Neural cell (in vitro differentiated cells): ENCODE measurements around the gene CATSPERB.
"Not testable (repeated sequence)": the region's sequence is repeated elsewhere in the genome, so short reads cannot be mapped to it uniquely, and the experiment has no call there.

Source experiments
- CTCF ChIP-seq: fragments of 450-650 bp; IDR thresholded peaks from 2 replicates; pipeline ENCODE4 v1.5.1; 2014; ENCODE audit warnings: antibody characterized with exemption, mild to moderate bottlenecking, moderate library complexity; ENCODE audit not compliant: poor library complexity, severe bottlenecking
- EZH2 ChIP-seq: fragments of 200-600, 300-800 bp; shearing (Covaris generic), sonication (generic); IDR thresholded peaks from 2 replicates; pipeline ENCODE4 v1.6.1; 2014; ENCODE audit warnings: antibody characterized with exemption, low read length, borderline replicate concordance, mild to moderate bottlenecking; ENCODE audit not compliant: insufficient read depth, poor library complexity, severe bottlenecking
- POLR2AphosphoS5 ChIP-seq: IDR thresholded peaks from 2 replicates; pipeline ENCODE4 v1.6.1; 2012
- RAD21 ChIP-seq: fragments of 450-650 bp; conservative IDR thresholded peaks from 2 replicates; pipeline ENCODE4 v1.6.1; 2014; ENCODE audit warnings: antibody characterized with exemption, mild to moderate bottlenecking, moderate library complexity
- SMC3 ChIP-seq: fragments of 450-650 bp; conservative IDR thresholded peaks from 2 replicates; pipeline ENCODE4 v1.6.1; 2014; ENCODE audit warnings: antibody characterized with exemption, mild to moderate bottlenecking, moderate library complexity; ENCODE audit not compliant: poor library complexity
- TAF1 ChIP-seq: IDR thresholded peaks from 2 replicates; pipeline ENCODE4 v1.6.1; 2012; ENCODE audit warnings: low read depth

GRCh38 chr14:91739867-91740266, 8.0 kb upstream of the CATSPERB start:
- TF ChIP-seq TAF1, SMC3, POLR2AphosphoS5, CTCF, EZH2, RAD21: not testable (repeated sequence)
